ENCODE measurements around the gene GPR27.

Gene GPR27

DNA sequence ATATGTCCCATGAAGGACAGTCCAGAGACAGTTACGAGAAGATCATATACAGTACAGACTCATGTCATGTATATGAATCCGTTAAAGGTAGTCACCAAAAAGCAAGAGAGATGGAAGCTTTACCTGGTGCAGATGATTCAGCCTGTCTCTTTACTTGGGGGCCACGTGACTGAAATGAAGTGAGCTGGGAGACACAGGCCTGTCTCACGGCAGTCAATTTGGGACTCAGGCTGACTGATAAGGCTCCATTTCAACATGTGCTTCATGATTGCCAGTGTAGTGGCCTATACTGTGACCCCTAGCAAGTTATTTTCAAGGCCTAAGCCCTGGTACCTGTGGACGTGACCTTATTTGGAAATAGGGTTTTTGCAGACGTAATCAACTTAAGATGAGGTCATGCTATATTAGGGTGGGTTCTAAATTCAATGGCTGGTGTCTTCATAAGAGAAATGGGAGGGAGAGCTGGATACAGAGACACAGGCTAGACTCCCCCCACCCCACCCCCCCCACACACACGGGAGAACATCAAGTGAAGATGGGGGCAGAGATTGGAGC lies 34.3 kb downstream of the GPR27 start:
- DNase-seq = no peak

DNA sequence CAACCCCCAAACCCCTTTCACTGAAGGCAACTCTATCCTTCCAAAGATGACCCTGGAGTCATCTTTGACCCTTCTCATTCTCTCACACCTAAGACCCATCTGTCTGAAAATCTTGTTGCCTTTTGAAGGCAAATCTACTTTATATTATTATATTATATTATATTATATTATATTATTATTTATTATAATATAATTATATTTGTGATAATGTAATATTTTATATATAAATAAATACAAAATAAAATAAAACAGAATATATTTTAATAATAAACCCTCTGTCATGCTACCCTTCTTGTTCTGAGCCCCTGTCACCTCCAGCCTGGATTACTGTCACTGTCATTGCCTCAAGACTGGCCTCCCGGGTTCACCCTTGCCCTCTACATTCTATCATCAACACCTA lies 36.3 kb downstream of the GPR27 start:
- DNase-seq = no peak

DNA sequence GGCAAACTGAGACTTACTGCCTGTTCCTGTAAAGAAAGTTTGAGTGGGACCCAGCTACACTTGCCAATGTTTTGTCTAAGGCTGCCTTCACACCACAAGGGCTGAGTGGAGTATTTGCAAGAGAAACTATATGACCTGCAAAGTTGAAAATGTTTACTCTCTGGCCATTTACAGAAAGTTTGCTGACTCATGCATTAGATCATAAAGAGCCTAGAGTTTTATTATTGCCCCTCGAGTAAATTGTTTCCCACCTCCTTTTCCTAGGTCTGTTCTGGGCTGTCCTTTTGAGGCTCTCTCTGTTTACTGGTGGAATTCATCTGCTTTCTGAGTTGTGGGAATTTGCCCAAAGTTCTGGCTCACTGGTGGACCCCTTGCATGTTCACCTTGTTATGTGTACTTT lies 38.0 kb downstream of the GPR27 start:
- DNase-seq = no peak

DNA sequence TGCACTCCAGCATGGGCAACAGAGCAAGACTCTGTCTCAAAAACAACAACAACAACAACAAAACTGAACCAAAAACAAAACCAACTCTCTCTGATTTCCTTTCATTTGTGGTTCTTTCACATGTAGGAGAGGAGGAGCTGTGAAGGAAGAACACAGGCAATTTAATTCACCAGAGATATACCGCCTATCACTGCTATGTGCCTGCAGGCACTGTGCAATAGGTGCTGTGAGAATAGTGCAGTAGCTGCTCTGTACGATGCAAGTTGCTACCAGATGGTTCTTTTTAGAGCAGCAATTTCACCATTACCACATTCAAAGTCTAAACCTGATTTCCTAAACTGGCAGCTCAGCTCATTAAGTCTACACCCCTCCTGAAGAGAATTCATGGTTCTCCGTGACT lies 42.6 kb downstream of the GPR27 start:
- DNase-seq = no peak

DNA sequence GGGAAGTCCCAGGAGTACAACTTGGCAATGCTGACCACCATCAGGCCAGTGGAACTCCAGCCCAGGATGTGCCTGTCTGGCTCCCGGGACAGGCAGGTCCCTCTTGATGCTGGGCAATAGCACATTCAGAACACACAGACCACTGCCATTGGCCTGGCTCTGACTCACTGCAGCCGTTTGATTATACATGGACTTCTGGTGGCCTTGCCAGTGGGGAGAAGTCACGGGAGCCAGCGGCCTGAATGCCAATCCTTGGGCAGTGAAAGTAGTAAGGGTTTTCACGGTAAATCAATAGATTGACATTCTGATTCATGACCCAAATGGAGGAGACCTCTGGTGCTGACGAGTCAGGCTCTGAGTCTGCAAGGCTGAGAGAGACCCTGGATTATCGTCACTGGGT lies 43.8 kb downstream of the GPR27 start:
- DNase-seq = no peak

DNA sequence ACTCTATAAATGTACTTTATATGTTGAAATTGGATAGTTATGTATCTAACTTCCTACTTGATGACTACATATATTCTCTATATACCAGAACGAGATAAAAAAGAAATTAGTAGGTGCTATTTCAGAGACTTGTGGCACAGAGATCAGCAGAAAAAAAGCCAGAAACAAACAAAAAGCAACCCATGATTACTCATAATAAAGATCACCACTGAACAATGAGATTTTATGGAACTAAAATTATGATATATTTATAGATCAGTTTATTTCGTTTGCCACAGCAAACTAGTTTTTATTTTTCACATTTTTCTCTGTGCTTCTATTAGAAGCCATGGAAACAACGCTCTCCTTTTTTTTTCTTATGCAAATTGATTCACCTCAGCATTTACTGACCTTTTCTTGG lies 46.4 kb downstream of the GPR27 start:
- DNase-seq = no peak

DNA sequence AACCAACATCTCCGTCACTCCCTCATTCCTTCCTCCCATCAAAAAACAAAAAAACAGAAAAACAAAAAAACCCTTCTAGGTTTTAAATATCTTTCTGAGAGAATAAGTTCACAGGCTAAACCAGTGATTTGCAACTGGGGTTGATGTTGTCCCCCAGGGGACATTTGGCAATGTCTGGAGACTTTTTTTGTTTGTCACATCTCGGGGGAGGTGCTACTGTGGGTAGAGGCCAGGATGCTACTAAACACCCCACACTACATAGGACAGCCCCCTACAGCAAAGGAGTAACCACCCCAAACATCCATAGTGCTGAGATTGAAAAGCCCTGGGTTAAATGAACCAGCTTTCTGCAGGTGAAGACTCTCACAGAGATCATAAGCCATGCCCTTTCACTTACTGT lies 48.3 kb downstream of the GPR27 start:
- no peak for DNase-seq

DNA sequence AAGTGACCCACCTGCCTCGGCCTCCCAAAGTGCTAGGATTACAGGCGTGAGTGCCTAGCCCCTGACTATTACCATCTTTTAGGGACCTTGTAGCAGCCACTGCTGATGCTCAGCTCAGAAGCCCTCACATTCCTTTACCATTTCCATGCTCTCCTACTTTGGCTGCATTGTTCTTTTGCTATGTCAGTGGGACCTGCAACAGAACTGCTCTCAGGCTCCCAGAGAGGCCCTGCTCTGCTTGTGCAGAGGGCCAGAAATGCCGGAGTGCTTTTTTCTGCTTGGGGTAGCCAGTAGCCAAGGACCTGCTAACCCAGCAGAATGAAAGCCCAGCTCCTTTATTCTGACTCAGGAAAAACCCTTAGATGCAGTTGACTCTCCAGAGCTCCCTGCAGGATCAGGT lies 49.6 kb downstream of the GPR27 start:
- DNase-seq = no peak

DNA sequence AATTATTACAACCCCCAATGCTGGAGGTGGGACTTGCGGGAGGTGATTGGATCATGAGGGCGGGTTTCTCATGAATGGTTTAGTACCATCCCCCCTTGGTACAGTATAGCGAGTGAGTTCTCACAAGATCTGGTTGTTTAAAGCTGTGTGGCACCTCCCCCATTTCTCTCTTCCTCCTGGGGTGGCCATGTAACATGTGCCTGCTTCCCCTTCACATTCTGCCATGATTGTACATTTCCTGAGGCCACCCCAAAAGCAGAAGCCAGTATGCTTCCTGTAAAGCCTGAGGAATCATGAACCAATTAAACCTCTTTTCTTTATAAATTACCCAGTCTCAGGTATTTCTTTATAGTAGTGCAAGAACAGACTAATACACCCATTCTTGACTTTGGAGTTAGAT lies 51.5 kb downstream of the GPR27 start:
- DNase-seq = no peak

DNA sequence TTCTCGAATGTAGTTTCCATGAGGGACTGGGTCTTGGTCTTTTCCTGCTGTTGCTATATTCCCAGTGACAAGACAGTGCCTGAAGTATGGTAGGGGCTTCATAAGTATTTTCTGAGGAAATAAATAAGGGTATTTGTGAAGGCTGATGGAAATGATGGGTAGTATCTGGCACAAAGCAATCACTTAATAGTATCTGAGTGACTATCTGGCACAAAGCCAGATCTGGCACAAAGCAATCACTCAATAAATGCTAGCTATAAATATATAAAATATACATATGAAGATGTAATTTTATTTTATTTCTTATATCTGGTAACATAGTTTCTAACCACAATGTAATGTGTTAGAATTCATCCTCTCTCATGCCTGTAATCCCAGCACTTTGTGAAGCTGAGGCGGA lies 52.0 kb downstream of the GPR27 start:
- DNase-seq = no peak

All from activated effector memory CD4-positive, alpha-beta T cell treated with Interleukin-2 at 50 U/mL for 16 hours (primary cell).